ENCODE data around the gene KRT78.
A peak's percentile ranks its signal among the peaks of the same experiment; 100 is the strongest.

The KRT78 gene

GRCh38 chr12:52833922-52834726, 14.7 kb downstream of the KRT78 start, which contains the start of gene KRT79:
TSS of gene KRT79 (minus strand) at chr12:52834311. CDS start at chr12:52834260, 51 bp downstream.
- H3K4me3 ChIP-seq (replicated peaks in 1 of 2; ENCODE audit: low read depth in 2 of 2, low read length in 2 of 2), result no peak within 1 kb of the TSS
- no peak for DNase-seq (ENCODE audit: low read depth in 2 of 2)
- no peak for TF ChIP-seq CTCF (IDR thresholded peaks at IDR 0.05; ENCODE audit: low read depth, low read length)

- DNase-seq (ENCODE audit: low read depth in 2 of 2), result no peak
- no peak for TF ChIP-seq CTCF (IDR thresholded peaks at IDR 0.05; ENCODE audit: low read depth, low read length)
- no peak overlapping the region for H3K4me3 ChIP-seq (replicated peaks in 1 of 2; ENCODE audit: low read depth in 2 of 2, low read length in 2 of 2)
These were observed 15.5 kb downstream of the KRT78 start for GRCh38 chr12:52832985-52833905.

- TF ChIP-seq CTCF (IDR thresholded peaks at IDR 0.05; ENCODE audit: low read depth, low read length), result no peak
- no peak overlapping the region for H3K4me3 ChIP-seq (replicated peaks in 1 of 2; ENCODE audit: low read depth in 2 of 2, low read length in 2 of 2)
- DNase-seq (ENCODE audit: low read depth in 2 of 2), result no peak
These were observed 16.3 kb downstream of the KRT78 start for GRCh38 chr12:52832451-52832850.

GRCh38 chr12:52831251-52831650, 17.5 kb downstream of the KRT78 start:
- H3K4me3 ChIP-seq (replicated peaks in 1 of 2; ENCODE audit: low read depth in 2 of 2, low read length in 2 of 2), result no peak overlapping the region
- DNase-seq (ENCODE audit: low read depth in 2 of 2), result no peak
- no peak for TF ChIP-seq CTCF (IDR thresholded peaks at IDR 0.05; ENCODE audit: low read depth, low read length)

GRCh38 chr12:52829986-52830770, 18.6 kb downstream of the KRT78 start:
- no peak overlapping the region for H3K4me3 ChIP-seq (replicated peaks in 1 of 2; ENCODE audit: low read depth in 2 of 2, low read length in 2 of 2)
- no peak for TF ChIP-seq CTCF (IDR thresholded peaks at IDR 0.05; ENCODE audit: low read depth, low read length)
- DNase-seq (ENCODE audit: low read depth in 2 of 2), result no peak

- DNase-seq (ENCODE audit: low read depth in 2 of 2), result peak; percentile 10 to 51
- no peak for TF ChIP-seq CTCF (IDR thresholded peaks at IDR 0.05; ENCODE audit: low read depth, low read length)
- H3K4me3 ChIP-seq (replicated peaks in 1 of 2; ENCODE audit: low read depth in 2 of 2, low read length in 2 of 2), result no peak overlapping the region
These were observed 20.2 kb downstream of the KRT78 start for GRCh38 chr12:52828591-52829021.

Measured in cardiac fibroblast (primary cell).